Prostate gland (tissue), 2 donors: ENCODE results near the gene BRD7.

Experiments
- CTCF ChIP-seq, 4 experiments: fragments of 200-600 bp in 2 of 4; fragments of 450-650 bp in 2 of 4; sonication (generic) in 2 of 4; IDR thresholded peaks; 1 replicate in 3 of 4; 2 replicates in 1 of 4; pipeline ENCODE4 v1.5.1; 2016 to 2019; ENCODE audit warnings: antibody characterized with exemption in 4 of 4, mild to moderate bottlenecking in 2 of 4, moderate library complexity in 2 of 4
- POLR2A ChIP-seq: fragments of 450-650 bp; IDR thresholded peaks from one replicate; pipeline ENCODE4 v1.6.1; 2016; ENCODE audit warnings: antibody characterized with exemption, mild to moderate bottlenecking
- POLR2AphosphoS5 ChIP-seq: sonication (generic); formaldehyde crosslinking; IDR thresholded peaks from one replicate; pipeline ENCODE4 v1.6.1; 2017; ENCODE audit warnings: antibody characterized with exemption

GRCh38 chr16:50311134-50311528 lies 57.7 kb downstream of the BRD7 start:
- TF ChIP-seq CTCF (IDR thresholded peaks at IDR 0.05): no peak
- no peak for TF ChIP-seq POLR2A
- TF ChIP-seq POLR2AphosphoS5: no peak
